Measurements from ENCODE around the gene NKAP.
"Not testable (repeated sequence)": the region's sequence is repeated elsewhere in the genome, so short reads cannot be mapped to it uniquely, and the experiment has no call there.

DNA sequence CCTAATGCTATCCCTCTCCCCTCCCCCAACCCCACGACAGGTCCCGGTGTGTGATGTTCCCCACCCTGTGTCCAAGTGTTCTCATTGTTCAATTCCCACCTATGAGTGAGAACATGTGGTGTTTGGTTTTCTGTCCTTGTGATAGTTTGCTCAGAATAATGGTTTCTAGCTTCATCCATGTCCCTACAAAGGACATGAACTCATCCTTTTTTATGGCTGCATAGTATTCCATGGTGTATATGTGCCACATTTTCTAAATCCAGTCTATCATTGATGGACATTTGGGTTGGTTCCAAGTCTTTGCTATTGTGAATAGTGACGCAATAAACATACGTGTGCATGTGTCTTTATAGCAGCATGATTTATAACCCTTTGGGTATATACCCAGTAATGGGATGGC lies 33.6 kb upstream of the NKAP start:
- TF ChIP-seq, protein P1, sequence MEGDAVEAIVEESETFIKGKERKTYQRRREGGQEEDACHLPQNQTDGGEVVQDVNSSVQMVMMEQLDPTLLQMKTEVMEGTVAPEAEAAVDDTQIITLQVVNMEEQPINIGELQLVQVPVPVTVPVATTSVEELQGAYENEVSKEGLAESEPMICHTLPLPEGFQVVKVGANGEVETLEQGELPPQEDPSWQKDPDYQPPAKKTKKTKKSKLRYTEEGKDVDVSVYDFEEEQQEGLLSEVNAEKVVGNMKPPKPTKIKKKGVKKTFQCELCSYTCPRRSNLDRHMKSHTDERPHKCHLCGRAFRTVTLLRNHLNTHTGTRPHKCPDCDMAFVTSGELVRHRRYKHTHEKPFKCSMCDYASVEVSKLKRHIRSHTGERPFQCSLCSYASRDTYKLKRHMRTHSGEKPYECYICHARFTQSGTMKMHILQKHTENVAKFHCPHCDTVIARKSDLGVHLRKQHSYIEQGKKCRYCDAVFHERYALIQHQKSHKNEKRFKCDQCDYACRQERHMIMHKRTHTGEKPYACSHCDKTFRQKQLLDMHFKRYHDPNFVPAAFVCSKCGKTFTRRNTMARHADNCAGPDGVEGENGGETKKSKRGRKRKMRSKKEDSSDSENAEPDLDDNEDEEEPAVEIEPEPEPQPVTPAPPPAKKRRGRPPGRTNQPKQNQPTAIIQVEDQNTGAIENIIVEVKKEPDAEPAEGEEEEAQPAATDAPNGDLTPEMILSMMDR (conservative IDR thresholded peaks at IDR 0.05 in 1 of 2, IDR thresholded peaks at IDR 0.05 in 1 of 2; ENCODE audit: low read depth in 1 of 2, low read length in 2 of 2), result not testable (repeated sequence)
- TF ChIP-seq EZH2 (IDR thresholded peaks at IDR 0.05; ENCODE audit: low read length, missing control alignments), result not testable (repeated sequence)
